ENCODE measurements around the gene BTBD7.

DNA sequence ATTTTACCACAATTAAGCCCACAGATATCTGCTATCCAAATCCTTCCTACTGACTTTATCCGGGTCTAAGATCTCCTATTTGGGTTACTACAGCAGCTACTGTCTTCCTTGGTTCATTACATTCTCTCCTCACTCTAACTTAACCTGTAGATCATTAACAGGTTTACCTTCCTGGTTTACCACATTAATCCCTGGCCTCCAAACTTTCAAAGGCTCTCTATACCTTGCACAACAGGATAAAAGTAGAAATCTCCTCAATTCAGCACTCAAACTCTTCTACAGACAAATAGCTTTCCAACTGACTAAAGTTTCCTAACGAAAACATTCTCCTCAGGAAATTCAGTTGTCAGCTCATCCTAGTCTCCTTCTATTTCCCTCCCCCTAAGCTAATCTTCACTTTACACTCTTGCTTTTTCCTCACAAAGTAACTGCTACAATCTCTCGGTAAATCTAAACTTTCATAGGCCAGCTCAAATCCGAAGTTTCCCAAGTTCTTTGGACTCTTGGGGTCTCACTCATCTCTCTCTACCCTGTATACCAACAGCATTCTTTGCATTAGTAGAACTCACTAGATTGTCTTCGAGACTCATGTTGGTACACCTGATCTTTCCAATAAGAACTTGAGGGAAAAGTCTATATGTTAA, 2.7 kb downstream of the BTBD7 start:
- TF ChIP-seq, protein P1, sequence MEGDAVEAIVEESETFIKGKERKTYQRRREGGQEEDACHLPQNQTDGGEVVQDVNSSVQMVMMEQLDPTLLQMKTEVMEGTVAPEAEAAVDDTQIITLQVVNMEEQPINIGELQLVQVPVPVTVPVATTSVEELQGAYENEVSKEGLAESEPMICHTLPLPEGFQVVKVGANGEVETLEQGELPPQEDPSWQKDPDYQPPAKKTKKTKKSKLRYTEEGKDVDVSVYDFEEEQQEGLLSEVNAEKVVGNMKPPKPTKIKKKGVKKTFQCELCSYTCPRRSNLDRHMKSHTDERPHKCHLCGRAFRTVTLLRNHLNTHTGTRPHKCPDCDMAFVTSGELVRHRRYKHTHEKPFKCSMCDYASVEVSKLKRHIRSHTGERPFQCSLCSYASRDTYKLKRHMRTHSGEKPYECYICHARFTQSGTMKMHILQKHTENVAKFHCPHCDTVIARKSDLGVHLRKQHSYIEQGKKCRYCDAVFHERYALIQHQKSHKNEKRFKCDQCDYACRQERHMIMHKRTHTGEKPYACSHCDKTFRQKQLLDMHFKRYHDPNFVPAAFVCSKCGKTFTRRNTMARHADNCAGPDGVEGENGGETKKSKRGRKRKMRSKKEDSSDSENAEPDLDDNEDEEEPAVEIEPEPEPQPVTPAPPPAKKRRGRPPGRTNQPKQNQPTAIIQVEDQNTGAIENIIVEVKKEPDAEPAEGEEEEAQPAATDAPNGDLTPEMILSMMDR (IDR thresholded peaks at IDR 0.05 in 4 of 5, conservative IDR thresholded peaks at IDR 0.05 in 1 of 5), result no peak
- no peak for TF ChIP-seq POLR2A (IDR thresholded peaks at IDR 0.05)

Data from gastrocnemius medialis (tissue), 4 donors.